SJSA1 (cell line): ENCODE data around the gene KCTD7. TPM values are rescaled to one million over a fixed set of nuclear protein-coding genes. Genes with fewer than 3 reads are reported as not detected.
A peak's percentile ranks its signal among the peaks of the same experiment; 100 is the strongest.
"Not testable (repeated sequence)": the region's sequence is repeated elsewhere in the genome, so short reads cannot be mapped to it uniquely, and the experiment has no call there.

ENCODE experiments used
- DNase-seq, 2 experiments: peaks; one replicate each; pipeline ENCODE4 v3.0.0-alpha.2; 2015 to 2020; ENCODE audit warnings: low spot score in 2 of 2, low read depth in 1 of 2
- H3K27ac ChIP-seq: fragments of 250-450 bp; sonication (Bioruptor Pico); 2 replicates; pipeline ENCODE4 v1.5.1; 2020; ENCODE audit warnings: mild to moderate bottlenecking, moderate library complexity
- H3K27me3 ChIP-seq: fragments of 250-450 bp; sonication (Bioruptor Pico); replicated peaks from 2 replicates; pipeline ENCODE4 v1.5.1; 2020; ENCODE audit warnings: mild to moderate bottlenecking, moderate library complexity
- H3K36me3 ChIP-seq: fragments of 250-450 bp; sonication (Bioruptor Pico); 2 replicates; pipeline ENCODE4 v1.5.1; 2020; ENCODE audit warnings: mild to moderate bottlenecking
- H3K4me1 ChIP-seq: fragments of 250-450 bp; sonication (Bioruptor Pico); replicated peaks from 2 replicates; pipeline ENCODE4 v1.6.1; 2021; ENCODE audit warnings: mild to moderate bottlenecking
- H3K4me3 ChIP-seq: fragments of 250-450 bp; sonication (Bioruptor Pico); 2 replicates; pipeline ENCODE4 v1.5.1; 2020; ENCODE audit warnings: mild to moderate bottlenecking
- H3K9me3 ChIP-seq: fragments of 250-450 bp; sonication (Bioruptor Pico); replicated peaks from 2 replicates; pipeline ENCODE4 v1.5.1; 2020; ENCODE audit warnings: mild to moderate bottlenecking
- total RNA-seq: library from RNA; depleted of rRNA; stranded (reverse); fragments of >200 nt; shearing (Covaris generic); gene quantifications from 2 replicates; pipeline ENCODE4 v1.2.3, GENCODE V29; 2014

The KCTD7 gene
- total RNA-seq, 1 experiment from 2014 or later, result 12.3 TPM

GRCh38 chr7:66651026-66651425 is 22.3 kb downstream of the KCTD7 start:
- H3K27ac ChIP-seq, H3K27me3 ChIP-seq, H3K4me3 ChIP-seq, H3K9me3 ChIP-seq, H3K4me1 ChIP-seq, DNase-seq, H3K36me3 ChIP-seq: not testable (repeated sequence)

GRCh38 chr7:66653719-66654274 is 25.1 kb downstream of the KCTD7 start:
- Histone ChIP-seq H3K27ac (peak overlapping the region; percentile 94), H3K4me3 (peak overlapping the region; percentile 70)
- not testable (repeated sequence) for H3K4me1 ChIP-seq, H3K36me3 ChIP-seq, DNase-seq, H3K27me3 ChIP-seq, H3K9me3 ChIP-seq

GRCh38 chr7:66654275-66655112 is 25.8 kb downstream of the KCTD7 start:
- Histone ChIP-seq H3K9me3 (no peaks in the 10 kb centered on the region), H3K36me3 (peaks cover 7% of the 10 kb centered on the region; the same call in 1 of the 2 replicates), H3K27me3 (no peaks in the 10 kb centered on the region), H3K4me3 (peak overlapping the region; percentile 70), H3K4me1 (peaks cover 10% of the 10 kb centered on the region), H3K27ac (peak overlapping the region; percentile 94)
- DNase-seq, result peak; percentile 97 to 98

GRCh38 chr7:66655113-66655806 is 26.6 kb downstream of the KCTD7 start:
- not testable (repeated sequence) for H3K36me3 ChIP-seq, H3K9me3 ChIP-seq, H3K4me1 ChIP-seq, H3K27me3 ChIP-seq
- Histone ChIP-seq H3K27ac (peak overlapping the region; percentile 94), H3K4me3 (peak overlapping the region; percentile 70)
- peak; percentile 11 to 63 for DNase-seq

GRCh38 chr7:66655826-66656485 is 27.3 kb downstream of the KCTD7 start:
- H3K36me3 ChIP-seq, H3K27me3 ChIP-seq, H3K9me3 ChIP-seq, H3K4me1 ChIP-seq: not testable (repeated sequence)
- peak overlapping the region; percentile 70 for H3K4me3 ChIP-seq
- peak overlapping the region; percentile 42; the same call in 1 of the 2 replicates for H3K27ac ChIP-seq
- DNase-seq, result peak in 1 of 2 experiments; percentile 29

GRCh38 chr7:66657798-66658197 is 29.1 kb downstream of the KCTD7 start:
- H3K4me1 ChIP-seq, result peaks cover 10% of the 10 kb centered on the region
- no peaks in the 10 kb centered on the region for H3K27me3 ChIP-seq
- H3K27ac ChIP-seq, result no peak overlapping the region
- DNase-seq, result no peak
- no peak overlapping the region for H3K4me3 ChIP-seq
- H3K9me3 ChIP-seq, result no peaks in the 10 kb centered on the region
- peaks cover 11% of the 10 kb centered on the region for H3K36me3 ChIP-seq

- H3K27ac ChIP-seq, result no peak overlapping the region
- no peak for DNase-seq
- no peaks in the 10 kb centered on the region for H3K4me1 ChIP-seq
- no peaks in the 10 kb centered on the region for H3K27me3 ChIP-seq
- peaks cover 7% of the 10 kb centered on the region for H3K36me3 ChIP-seq
- no peak overlapping the region for H3K4me3 ChIP-seq
- H3K9me3 ChIP-seq, result no peaks in the 10 kb centered on the region
These were observed 34.1 kb downstream of the KCTD7 start for GRCh38 chr7:66662646-66663264.

GRCh38 chr7:66664590-66665293 is 36.1 kb downstream of the KCTD7 start:
- Histone ChIP-seq H3K36me3 (peaks cover 10% of the 10 kb centered on the region), H3K27ac (no peak overlapping the region), H3K27me3 (no peaks in the 10 kb centered on the region), H3K4me1 (no peaks in the 10 kb centered on the region), H3K4me3 (no peak overlapping the region), H3K9me3 (no peaks in the 10 kb centered on the region)
- DNase-seq, result no peak

GRCh38 chr7:66666313-66666952 is 37.8 kb downstream of the KCTD7 start:
- peaks cover 10% of the 10 kb centered on the region for H3K36me3 ChIP-seq
- H3K4me3 ChIP-seq, result no peak overlapping the region
- no peaks in the 10 kb centered on the region for H3K9me3 ChIP-seq
- H3K4me1 ChIP-seq, result no peaks in the 10 kb centered on the region
- H3K27me3 ChIP-seq, result no peaks in the 10 kb centered on the region
- DNase-seq, result no peak
- H3K27ac ChIP-seq, result no peak overlapping the region

- H3K36me3 ChIP-seq, result peaks cover 10% of the 10 kb centered on the region
- no peaks in the 10 kb centered on the region for H3K9me3 ChIP-seq
- no peaks in the 10 kb centered on the region for H3K27me3 ChIP-seq
- no peak overlapping the region for H3K27ac ChIP-seq
- no peak for DNase-seq
- no peaks in the 10 kb centered on the region for H3K4me1 ChIP-seq
- H3K4me3 ChIP-seq, result no peak overlapping the region
These were observed 38.5 kb downstream of the KCTD7 start for GRCh38 chr7:66667023-66667728.

- Histone ChIP-seq H3K27me3 (no peaks in the 10 kb centered on the region), H3K4me3 (no peak overlapping the region), H3K9me3 (no peaks in the 10 kb centered on the region), H3K27ac (no peak overlapping the region), H3K4me1 (no peaks in the 10 kb centered on the region), H3K36me3 (peaks cover 5% of the 10 kb centered on the region; the same call in 1 of the 2 replicates)
- DNase-seq, result no peak
These were observed 39.4 kb downstream of the KCTD7 start for GRCh38 chr7:66668112-66668511.

GRCh38 chr7:66668677-66669076 is 40.0 kb downstream of the KCTD7 start:
- no peaks in the 10 kb centered on the region for H3K4me1 ChIP-seq
- no peak overlapping the region for H3K4me3 ChIP-seq
- no peak for DNase-seq
- H3K36me3 ChIP-seq, result peaks cover 5% of the 10 kb centered on the region; the same call in 1 of the 2 replicates
- no peak overlapping the region for H3K27ac ChIP-seq
- no peaks in the 10 kb centered on the region for H3K27me3 ChIP-seq
- no peaks in the 10 kb centered on the region for H3K9me3 ChIP-seq
